CD4-positive, alpha-beta T cell treated with Interleukin-4 for 4 hours (primary cell): Measurements from ENCODE around the gene ZRANB1.

Experiments
- DNase-seq: peaks from one replicate; pipeline ENCODE4 v3.0.0-alpha.2; 2020

ZRANB1 gene

DNA sequence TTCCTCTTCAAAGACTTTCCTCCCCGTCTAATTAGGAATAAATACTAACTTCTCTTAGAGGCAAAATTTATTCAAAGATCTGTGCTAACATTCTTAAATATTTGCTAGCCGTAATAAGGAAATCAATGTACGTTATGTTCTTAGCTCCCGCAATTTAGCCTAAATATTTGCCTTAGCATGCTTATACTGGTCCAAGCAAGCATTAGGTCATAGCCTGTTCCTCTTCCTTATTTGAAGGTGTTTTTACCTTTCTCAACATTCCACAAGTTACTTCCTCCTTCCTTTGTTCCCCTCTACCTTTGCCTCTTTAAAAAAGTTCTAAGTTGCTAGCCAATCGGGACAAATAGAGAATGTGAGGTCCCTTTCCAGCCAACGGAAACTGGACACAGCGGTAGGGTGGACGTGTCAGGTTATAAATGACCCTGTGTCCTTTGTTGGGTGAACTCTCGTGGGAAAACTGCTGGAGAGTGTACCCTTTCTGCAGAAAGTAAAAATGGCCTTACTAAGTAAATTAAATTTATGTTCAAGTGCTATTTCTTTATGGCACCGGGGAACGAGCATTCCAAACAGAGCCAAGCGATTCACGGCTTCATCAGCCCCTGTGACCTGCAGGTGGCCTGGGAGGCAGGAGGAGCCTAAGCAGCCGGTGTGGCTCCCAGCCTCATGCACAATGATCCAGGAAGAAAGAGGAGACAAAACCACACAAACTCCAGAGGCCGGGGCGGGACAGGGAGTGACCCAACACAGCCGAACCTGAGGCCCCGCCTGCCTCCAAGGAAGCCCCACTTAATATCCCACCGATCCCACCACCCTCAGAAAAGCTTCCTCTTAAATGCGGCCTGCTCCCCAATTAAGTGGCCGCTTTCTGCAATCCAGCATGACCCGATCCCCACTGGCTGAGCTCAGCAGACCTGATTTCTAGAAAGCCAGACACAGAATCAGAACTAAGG lies 67.0 kb downstream of the ZRANB1 start:
- DNase-seq, result no peak

DNA sequence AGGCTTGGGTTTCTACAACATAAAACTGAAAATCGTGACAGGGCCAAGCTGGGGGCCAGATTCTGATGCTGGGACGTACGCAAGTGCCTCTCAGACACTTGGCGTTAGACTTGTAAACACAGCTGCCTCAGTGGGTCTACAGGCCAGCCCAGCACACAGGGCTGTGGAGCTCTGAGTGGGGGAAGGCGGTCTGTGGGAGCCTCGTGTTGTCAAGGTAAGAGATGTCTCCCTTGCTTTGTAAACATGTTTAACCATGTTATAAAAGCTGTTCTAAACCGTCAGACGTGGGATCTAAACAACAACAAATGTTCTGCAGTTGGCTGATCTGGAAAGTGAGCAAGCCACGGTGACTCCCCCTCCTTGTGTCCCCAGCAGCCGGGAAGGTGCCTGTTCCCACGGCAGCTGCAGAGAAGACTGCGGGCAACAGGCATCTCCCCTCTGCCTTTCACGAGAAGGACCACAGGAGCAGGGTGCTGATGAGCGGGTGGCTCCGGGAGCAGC lies 67.8 kb downstream of the ZRANB1 start:
- no peak for DNase-seq

DNA sequence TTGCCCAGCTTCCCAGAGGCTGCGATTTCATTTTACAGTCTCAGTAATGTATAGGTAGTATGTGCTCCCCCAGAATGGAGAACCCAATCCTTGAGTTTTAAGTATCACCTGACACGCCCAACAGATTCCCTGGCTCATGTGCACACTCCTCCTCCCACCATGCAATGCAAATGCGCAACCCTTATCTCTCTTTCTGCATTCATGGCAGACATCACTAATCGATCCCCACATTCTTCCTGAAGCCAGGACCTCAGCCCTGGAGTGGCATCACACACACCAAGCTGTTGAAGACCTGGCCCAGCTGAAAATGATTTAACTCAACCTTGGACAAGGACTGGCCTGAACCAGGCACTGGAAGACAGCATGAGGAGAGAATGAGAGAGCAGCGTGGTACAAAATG lies 68.4 kb downstream of the ZRANB1 start:
- DNase-seq, result no peak

DNA sequence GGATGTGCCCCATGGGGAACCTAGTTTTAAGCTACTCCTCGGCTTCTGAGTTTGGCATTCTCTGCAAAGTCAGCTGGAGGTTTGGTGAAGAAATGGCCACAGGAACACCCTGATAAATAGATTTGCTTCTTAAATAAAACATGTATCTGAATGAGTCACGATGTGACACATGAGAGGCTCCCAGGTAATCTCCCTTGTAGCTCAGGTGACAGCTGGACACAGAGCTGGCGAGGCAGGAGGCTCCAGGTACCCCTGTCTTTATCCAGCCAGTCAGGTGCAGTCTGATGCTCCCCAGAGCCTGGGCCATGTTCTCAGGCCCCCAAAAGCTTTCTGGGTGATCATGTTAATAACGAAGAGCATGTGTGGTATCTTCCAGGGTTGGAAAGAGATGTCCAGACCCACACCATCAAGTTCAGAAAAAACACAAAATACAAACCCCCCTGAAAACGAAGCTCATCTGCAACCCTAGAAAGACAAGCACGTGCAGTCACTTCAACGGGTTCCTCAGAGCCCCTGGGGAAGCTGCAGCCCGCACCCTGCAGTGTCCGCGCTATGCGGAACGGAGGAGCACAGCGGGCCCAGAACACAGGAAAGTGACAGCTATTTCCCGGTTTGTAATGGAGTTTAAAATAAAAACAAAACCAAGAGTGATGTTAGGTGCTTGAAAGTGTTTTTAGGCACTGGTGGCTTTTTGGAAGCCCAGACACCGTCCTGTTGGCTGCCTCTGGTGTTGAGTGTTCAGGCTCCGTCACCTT lies 69.4 kb downstream of the ZRANB1 start:
- no peak for DNase-seq

DNA sequence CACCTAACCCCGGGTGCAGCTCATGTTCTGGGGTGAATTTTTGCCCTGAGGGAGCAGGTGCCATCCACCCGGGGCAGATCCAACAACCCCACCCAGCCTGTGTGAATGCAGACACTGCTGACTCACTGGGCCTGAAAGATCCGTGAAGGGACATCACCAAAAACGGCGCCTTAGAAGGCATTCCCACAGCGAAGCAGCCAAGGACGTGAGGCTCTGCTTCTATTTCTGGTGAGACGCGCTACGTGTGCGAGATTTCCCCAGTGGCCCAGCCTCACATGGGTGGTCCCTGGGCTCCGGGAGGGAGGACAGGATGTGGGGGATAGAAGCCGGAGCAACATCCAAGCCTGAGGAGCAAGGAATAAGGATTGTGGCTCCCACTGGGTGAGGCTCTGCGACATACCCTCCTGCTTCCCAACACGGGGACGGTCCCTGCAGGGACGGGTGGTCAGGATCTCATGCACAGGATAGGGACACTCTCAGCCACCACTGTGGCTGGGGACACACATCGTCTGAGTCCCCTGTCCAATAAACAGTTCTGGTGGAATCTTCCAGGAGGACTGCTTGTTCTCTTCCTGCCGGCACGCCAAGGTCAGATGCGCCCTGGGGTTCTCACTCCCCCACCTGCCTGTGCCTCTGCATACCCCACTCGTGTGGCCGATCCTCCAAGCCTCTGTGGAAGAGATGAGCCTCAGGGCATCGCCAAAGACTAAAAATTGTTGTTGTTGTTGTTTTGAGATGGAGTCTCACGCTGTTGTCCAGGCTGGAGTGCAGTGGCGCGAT lies 70.2 kb downstream of the ZRANB1 start:
- DNase-seq, result no peak

DNA sequence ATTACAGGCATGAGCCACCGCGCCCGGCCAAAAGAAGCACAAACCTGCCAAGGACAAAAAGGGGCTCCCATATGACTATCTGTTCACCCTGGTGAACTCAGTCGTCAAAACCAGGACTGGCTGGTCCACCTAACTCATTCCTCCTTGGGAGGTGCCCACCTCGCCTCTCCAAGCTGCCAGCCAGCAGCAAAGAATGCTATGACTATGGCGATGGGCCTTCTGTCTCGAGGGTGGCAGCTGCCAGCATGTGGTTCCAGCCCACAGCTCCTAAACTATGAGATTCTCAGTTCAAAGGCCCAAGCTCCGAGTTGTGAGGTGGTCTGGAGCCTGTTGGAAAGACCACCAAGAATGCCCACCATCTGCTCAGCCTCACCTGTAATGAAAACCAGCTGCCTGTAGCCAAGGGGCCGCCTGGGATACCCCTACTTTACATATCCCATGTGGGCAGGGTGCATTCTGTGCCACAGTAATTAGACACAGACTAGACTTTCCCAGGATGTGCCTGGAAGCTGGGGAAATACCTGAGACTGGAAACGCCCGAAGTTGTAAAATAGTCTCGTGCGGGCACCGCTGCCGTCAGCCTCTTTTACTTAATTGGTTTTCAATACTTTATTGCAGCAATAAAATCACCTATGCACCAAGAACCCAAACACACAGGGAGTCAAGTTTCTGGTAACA lies 71.1 kb downstream of the ZRANB1 start:
- no peak for DNase-seq

DNA sequence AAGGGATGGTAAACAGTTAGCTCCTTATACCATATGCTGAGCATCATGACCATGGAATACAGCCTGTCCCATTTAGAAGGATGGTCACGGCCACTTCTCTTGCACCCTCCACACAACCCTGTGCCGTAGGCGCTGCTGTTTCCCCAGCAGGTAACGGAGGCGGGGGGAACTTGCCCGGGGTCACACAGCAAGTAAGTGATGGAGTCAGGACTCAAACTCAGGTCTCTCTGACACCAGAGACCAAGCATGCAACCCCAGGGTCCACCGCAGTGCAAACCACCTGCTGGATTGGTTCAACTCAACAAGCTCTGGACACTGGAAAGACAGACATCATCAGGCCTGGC lies 71.6 kb downstream of the ZRANB1 start:
- DNase-seq, result no peak

DNA sequence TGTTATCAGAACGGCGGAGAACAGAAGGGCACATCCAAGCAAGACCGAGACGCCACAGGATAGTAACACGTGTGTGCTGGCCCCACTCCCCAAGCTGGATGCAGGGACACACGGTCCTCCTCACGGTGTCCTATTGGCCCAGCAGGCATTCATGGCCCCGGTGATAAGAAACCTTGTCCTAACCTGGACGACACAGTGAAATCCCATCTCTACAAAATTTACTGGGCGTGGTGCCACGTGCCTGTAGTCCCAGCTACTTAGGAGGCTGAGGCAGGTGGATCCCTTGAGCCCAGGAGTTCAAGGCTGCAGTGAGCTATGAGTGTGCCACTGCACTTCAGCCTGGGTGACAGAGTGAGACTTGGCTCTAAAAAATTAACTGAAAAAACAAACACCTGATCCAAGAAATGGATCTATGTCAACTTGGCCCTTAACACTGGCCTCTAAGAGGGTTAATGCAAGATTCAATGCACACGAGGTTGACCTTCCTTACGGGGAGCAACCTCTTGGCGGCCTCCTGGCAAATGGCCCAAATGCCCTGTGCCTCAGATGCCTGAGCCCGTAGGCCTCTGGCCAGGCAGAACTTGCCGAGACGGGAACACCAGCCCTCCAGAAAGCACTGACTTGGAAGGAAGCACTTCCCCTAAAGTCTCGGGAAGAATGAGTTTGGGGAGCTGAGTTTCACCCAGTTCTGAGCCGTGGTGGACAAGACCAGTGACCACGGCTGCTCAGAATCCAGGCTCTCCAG lies 72.3 kb downstream of the ZRANB1 start:
- DNase-seq, result no peak

DNA sequence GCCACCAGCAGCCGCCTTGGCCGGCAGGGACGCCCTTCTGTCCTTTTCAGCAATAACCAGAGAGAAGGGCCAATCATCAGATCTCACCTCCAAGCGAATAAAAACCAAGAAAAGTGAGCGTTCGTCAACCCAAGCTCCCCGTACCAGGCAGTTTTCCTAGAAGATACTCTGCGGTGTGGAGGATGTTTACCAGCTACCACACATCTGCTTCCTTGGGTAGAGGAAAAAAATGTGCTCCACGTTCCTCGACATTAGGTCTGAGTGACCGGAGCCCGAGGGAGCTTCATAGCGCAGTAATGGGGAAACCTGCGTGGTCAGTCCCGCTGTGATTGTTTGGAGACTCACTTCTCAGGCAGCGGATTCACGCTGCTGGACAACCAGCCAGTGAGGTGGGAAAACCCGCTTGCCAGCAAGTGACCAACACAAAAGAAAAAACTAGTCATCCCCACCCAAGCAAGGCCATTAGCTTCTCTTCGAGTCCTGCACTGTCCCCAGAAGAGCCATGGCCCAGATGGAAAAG lies 73.0 kb downstream of the ZRANB1 start:
- no peak for DNase-seq

DNA sequence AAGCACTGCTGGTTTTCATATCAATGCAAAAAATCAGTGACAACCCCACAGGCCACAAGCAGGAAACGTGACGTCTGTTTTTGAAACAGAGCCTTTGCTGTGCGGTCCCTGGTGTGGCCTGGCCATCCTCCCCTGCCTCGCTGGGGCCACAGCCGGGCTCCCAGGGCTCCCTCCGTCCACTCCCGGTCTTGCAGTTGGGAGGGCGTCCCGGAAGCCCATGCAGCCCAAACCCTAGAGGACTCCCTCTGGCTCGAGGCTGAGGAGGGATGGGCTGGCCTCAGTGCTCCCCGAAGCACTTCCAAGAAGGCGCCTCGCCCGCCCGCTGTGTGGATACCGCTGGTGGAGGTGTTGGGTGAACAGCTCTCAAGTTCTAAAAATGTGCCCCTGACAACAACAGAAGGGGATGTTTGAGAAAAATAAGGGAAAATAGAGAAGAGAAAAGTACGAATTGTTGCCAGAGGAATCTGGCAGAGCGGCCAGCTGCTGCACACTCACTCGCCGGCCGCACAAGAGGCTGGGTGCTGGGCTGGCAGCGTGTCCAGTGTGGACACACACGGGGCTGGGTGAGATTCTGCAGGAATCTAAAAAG lies 73.5 kb downstream of the ZRANB1 start:
- peak; percentile 5 for DNase-seq

DNA sequence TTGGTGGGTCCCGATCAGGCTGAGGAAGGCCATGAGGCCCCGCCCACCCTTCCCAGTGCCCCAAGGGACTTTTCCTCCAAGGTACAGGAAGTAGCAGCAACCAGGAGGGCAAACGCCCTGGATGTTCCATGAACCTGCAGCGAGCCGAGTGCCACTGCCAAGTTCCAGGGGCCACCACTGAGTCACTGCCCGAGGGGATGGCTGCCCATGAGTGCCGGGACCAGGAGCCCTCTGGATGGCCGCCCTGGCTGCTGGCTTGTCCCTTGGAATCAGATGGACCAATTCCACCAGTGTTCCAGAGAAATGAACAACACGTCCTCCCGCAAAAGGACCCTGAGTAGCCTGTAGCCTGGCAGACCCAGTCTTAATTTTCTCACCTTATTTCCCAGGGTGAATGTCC lies 74.2 kb downstream of the ZRANB1 start:
- DNase-seq, result no peak

DNA sequence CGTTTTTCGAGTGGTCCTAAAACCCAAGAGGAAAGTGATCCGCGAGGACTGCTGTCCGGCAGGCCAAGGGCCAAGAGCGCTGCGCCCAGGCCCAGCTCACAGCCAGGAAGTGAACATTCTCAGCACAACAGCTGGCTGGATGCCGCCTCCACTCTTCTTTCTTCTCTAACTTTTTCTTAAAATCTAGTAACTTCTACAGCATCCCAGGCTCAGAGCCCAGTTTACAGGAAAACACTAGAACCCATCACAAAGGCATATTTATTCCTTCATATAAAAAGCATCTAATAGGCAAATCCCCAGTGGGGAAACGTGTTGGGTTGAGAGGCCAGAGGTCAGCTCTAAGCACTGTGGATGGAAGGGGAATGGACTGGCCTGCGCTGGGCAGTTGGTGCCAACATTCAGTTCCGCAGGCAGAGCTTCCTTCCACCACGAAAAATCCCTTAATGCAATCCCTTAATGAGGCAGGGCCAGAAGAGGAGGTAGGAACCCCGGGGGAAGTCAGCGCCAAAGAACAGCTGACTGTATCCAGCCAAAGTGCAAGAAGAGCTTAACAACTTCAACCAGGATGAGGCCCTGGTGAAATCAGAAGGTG lies 74.8 kb downstream of the ZRANB1 start:
- DNase-seq, result no peak

DNA sequence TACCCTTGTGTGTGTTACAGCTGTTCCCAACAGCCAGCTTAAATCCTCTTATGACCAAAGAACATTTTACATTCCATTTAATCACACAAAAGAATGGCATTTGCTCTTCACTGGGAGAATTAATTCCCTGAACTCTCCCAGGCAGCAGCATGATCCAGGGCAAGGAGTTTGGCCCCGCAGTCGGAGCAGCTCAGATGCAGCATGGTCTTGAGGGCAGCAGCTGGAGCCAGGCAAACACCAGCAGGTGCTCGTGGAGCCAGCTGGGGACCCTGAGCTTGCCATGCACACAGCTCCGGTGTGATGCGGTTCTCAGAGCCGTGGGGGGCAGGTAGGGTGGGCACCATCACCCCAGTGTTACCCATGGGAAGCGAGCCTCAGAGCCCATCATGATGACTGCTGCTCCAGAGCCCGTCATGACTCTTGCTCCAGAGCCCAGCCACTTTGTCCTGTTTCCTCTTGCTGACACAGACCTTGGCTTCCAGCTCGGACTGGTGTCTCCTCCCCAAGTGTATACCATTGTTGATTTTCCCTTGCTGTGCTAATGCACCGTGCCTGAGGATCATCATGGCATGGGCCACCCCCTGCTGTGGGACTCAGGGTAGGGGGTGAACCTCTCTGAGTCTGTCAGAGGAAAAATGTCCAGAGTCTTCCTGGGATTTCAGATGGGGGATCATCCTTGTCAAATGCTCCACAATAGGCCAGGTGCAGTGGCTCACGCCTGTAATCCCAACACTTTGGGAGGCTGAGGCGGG lies 75.8 kb downstream of the ZRANB1 start:
- DNase-seq, result no peak

DNA sequence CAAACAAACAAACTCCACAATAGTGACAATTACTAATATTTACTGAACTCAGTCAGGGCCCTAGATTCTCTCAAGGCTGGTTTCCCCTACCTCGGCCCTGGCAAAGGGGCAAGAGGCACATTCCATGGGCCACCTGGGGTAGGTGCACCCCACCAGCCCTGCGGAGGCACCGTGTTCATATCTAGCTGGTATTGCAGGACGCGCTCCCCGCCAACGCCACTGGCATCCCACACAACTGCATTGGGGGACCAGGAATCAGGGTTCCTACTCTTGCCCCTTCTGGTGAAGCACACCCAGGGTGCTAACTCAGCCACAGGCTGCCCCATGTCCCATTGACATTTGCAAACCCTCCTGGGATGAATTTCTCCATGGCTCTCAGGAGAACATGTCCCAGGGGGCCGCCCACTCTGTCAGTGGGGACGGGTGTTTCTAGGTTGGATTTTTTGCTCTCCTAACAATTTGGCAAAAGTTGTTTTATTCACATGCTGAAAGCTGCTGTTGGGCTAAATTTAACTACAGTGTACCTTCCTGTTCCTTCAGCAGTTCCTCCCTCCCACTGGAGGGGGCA lies 76.7 kb downstream of the ZRANB1 start:
- no peak for DNase-seq

DNA sequence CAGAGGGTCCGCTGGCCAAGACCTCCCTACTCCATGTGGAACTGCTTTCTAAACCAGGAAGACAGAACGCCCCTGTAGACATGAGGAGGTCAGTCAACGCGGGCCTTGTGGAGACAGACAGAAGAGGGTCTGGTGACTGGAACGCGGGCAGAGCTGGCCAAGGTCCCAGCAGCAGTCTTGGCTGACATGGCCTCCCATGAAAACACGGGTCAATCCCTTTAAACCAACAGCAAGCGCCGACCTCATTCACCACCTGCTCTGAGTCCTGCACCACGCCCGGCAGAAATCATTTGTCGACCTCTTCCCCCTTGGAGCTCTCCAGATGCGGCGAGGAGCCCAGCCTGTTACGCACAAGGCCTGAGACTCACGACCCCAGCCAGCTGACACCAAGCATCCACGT lies 78.5 kb downstream of the ZRANB1 start:
- DNase-seq, result no peak

DNA sequence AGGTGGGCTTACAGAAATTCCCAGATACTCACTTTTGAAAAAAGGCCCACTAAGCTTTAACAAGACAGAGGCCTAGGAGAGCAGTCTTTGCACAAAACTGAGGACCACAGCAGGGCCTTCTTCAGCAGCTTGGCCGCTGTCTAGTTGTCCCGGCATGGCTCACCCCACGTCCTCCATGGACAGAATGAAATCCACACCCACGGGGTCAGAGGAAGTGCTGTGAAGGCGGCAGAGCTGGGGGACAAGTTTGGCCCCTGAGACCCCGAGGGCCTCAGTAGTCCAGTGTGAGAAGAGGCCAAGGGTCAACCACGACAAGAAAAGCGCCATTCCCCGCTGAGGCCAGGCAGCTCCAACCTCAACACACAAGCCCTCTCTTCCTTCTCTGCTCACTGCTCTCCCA lies 78.9 kb downstream of the ZRANB1 start:
- no peak for DNase-seq

DNA sequence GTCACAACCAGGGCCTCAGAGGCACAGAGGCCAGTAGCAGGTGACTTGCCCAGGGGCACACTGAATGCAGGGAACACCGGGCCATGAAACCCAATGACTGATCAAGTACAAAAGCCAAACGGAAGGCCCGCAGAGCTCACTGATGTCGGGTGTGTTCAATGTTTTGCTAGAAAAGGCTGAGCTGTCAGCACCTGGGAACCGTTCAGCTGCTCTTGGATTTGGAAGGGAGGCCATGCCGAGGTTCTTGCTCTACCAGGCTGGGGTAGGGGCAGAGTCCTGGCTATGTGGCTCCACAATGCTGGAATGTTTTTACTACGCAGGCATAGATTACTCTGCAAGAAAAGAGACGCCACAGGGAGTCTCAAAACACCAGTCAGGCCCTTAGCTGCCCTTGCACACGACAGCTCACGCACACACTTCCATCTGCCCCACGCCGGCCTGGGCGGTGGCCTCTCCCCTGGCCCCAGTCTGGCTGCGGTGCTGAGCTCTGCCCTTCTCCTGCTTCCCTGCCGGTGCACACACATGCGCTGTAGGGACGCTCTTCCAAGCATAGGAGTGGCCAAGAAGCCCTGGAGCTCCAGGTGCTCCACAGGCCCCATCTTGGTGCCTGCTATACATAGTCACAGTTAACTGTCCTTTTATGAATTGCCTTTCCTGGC lies 79.9 kb downstream of the ZRANB1 start:
- no peak for DNase-seq

DNA sequence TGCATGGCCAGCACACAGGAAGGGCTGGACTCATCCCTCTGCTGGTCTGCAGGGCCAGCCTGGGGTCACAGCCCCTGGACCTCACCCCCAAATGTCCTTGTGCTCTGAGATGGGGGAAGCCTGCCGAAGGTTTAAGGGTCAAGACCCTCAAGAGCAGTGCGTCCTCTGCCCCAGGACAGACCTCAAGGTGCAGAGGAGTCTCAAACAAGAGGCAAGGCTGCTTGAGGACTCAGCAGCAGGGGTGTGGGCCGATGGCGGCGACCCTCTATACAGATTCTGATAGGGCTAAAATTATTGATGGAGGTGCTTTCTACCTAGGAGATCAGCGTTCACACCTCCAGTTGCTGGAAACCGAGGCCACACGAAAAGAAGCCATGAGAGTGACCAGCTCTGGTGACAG lies 80.7 kb downstream of the ZRANB1 start:
- DNase-seq, result no peak

DNA sequence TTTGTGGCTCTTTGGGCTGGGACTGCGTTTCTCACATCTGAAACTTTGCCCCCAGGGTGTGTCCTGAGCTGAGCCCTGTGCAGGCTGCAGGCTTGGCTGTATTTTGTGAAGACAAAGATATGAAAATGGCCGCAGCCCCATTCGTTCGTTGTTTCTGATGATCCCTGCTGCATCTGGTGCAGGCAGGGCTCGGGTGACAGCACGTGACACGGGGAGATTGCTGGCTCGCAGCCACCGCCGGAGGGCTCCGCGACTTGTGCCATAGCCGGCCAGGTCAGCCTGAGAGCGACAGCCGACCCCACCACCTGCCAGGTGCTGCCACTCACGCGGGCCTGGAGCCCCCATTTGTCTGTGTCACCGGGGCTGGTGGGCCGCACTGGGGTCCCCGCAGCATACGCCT lies 81.3 kb downstream of the ZRANB1 start:
- DNase-seq, result no peak
